Measurements from ENCODE around the gene MBD5.
"Not testable (repeated sequence)": the region's sequence is repeated elsewhere in the genome, so short reads cannot be mapped to it uniquely, and the experiment has no call there.

The MBD5 gene

GRCh38 chr2:148021059-148021861 is at the start of gene MBD5:
Gene MBD5 (plus strand): TSS chr2:148021091.
- DNase-seq, result no peak

- DNase-seq, result no peak
These were observed 44.8 kb upstream of the MBD5 start for GRCh38 chr2:147976102-147976501.

- no peak for DNase-seq
These were observed 43.2 kb upstream of the MBD5 start for GRCh38 chr2:147977679-147978078.

- DNase-seq, result no peak
These were observed 39.9 kb upstream of the MBD5 start for GRCh38 chr2:147980940-147981528.

- DNase-seq, result no peak
These were observed 31.8 kb upstream of the MBD5 start for GRCh38 chr2:147989102-147989501.

GRCh38 chr2:147989809-147990403 is 31.0 kb upstream of the MBD5 start:
- no peak for DNase-seq

- not testable (repeated sequence) for DNase-seq
These were observed 25.9 kb upstream of the MBD5 start for GRCh38 chr2:147994965-147995364.

- no peak for DNase-seq
These were observed 24.1 kb upstream of the MBD5 start for GRCh38 chr2:147996828-147997227.

GRCh38 chr2:147998203-147998602 is 22.7 kb upstream of the MBD5 start:
- DNase-seq, result no peak

GRCh38 chr2:147999126-147999525 is 21.8 kb upstream of the MBD5 start:
- no peak for DNase-seq

GRCh38 chr2:148000095-148000494 is 20.8 kb upstream of the MBD5 start:
- no peak for DNase-seq

- not testable (repeated sequence) for DNase-seq
These were observed 18.5 kb upstream of the MBD5 start for GRCh38 chr2:148002420-148002819.

GRCh38 chr2:148006249-148007007 is 14.5 kb upstream of the MBD5 start:
- no peak for DNase-seq

- DNase-seq, result no peak
These were observed 13.5 kb upstream of the MBD5 start for GRCh38 chr2:148007219-148007900.

- not testable (repeated sequence) for DNase-seq
These were observed 12.5 kb upstream of the MBD5 start for GRCh38 chr2:148008411-148008810.

GRCh38 chr2:148013876-148014275 is 7.0 kb upstream of the MBD5 start:
- no peak for DNase-seq

GRCh38 chr2:148014616-148015015 is 6.3 kb upstream of the MBD5 start:
- no peak for DNase-seq

GRCh38 chr2:148020111-148021058 is 506 bp upstream of the MBD5 start, which contains the start of gene ORC4:
Gene ORC4 (minus strand): TSS chr2:148020737. CDS start chr2:147975958, 44,779 bp downstream.
- peak; percentile 90 for DNase-seq

- no peak for DNase-seq
These were observed 995 bp downstream of the MBD5 start for GRCh38 chr2:148021886-148022285.

GRCh38 chr2:148022351-148022750 is 1.5 kb downstream of the MBD5 start:
- DNase-seq, result no peak

GRCh38 chr2:148022882-148023281 is 2.0 kb downstream of the MBD5 start:
- no peak for DNase-seq
